ENCODE results near the gene TNFRSF13B.
"Not testable (repeated sequence)": the region's sequence is repeated elsewhere in the genome, so short reads cannot be mapped to it uniquely, and the experiment has no call there.

The TNFRSF13B gene

GRCh38 chr17:17004997-17005614 lies 33.2 kb upstream of the TNFRSF13B start:
- not testable (repeated sequence) for DNase-seq (ENCODE audit: low read depth, low spot score)

- no peak for DNase-seq (ENCODE audit: low read depth, low spot score)
These were observed 32.5 kb upstream of the TNFRSF13B start for GRCh38 chr17:17004251-17004996.

- DNase-seq (ENCODE audit: low read depth, low spot score), result not testable (repeated sequence)
These were observed 31.1 kb upstream of the TNFRSF13B start for GRCh38 chr17:17002731-17003715.

- peak; percentile 86 for DNase-seq (ENCODE audit: low read depth, low spot score)
These were observed 30.1 kb upstream of the TNFRSF13B start for GRCh38 chr17:17001874-17002520.

GRCh38 chr17:17001076-17001777 lies 29.3 kb upstream of the TNFRSF13B start:
- DNase-seq (ENCODE audit: low read depth, low spot score), result no peak

GRCh38 chr17:16999931-17000625 lies 28.2 kb upstream of the TNFRSF13B start:
- no peak for DNase-seq (ENCODE audit: low read depth, low spot score)

GRCh38 chr17:16997514-16998429 lies 25.9 kb upstream of the TNFRSF13B start:
- no peak for DNase-seq (ENCODE audit: low read depth, low spot score)

GRCh38 chr17:16996726-16997125 lies 24.8 kb upstream of the TNFRSF13B start:
- DNase-seq (ENCODE audit: low read depth, low spot score), result not testable (repeated sequence)

- DNase-seq (ENCODE audit: low read depth, low spot score), result no peak
These were observed 24.0 kb upstream of the TNFRSF13B start for GRCh38 chr17:16995930-16996329.

GRCh38 chr17:16994631-16995030 lies 22.7 kb upstream of the TNFRSF13B start:
- no peak for DNase-seq (ENCODE audit: low read depth, low spot score)

- DNase-seq (ENCODE audit: low read depth, low spot score), result peak; percentile 86
These were observed 19.6 kb upstream of the TNFRSF13B start for GRCh38 chr17:16991349-16992009.

GRCh38 chr17:16989953-16990860 lies 18.3 kb upstream of the TNFRSF13B start:
- DNase-seq (ENCODE audit: low read depth, low spot score), result no peak

GRCh38 chr17:16989230-16989952 lies 17.5 kb upstream of the TNFRSF13B start:
- no peak for DNase-seq (ENCODE audit: low read depth, low spot score)

- DNase-seq (ENCODE audit: low read depth, low spot score), result no peak
These were observed 16.9 kb upstream of the TNFRSF13B start for GRCh38 chr17:16988749-16989229.

- DNase-seq (ENCODE audit: low read depth, low spot score), result peak; percentile 65
These were observed 16.1 kb upstream of the TNFRSF13B start for GRCh38 chr17:16987830-16988601.

Measured in astrocyte of the hippocampus (primary cell).